ENCODE data around the gene OPRL1. TPM values are rescaled to one million over a fixed set of nuclear protein-coding genes. Genes with fewer than 3 reads are reported as not detected.

Gene OPRL1
- total RNA-seq, 1 donor from 2014 or later, result 3.0 TPM

- DNase-seq (ENCODE audit: low read depth in 2 of 2), result peak in 1 of 2 donors; percentile 95
Observed at GRCh38 chr20:64056639-64056888, 23.3 kb upstream of the OPRL1 start.

GRCh38 chr20:64056889-64057627 is 22.8 kb upstream of the OPRL1 start:
- DNase-seq (ENCODE audit: low read depth in 2 of 2), result peak; percentile 49 to 85

GRCh38 chr20:64057628-64058498 is 22.0 kb upstream of the OPRL1 start:
- peak; percentile 73 to 93 for DNase-seq (ENCODE audit: low read depth in 2 of 2)

GRCh38 chr20:64058536-64058935 is 21.3 kb upstream of the OPRL1 start:
- DNase-seq (ENCODE audit: low read depth in 2 of 2), result no peak

GRCh38 chr20:64062276-64062595 is 17.6 kb upstream of the OPRL1 start:
- DNase-seq (ENCODE audit: low read depth in 2 of 2), result no peak

GRCh38 chr20:64062596-64063388 is 17.1 kb upstream of the OPRL1 start, which contains the start of gene TCEA2:
TCEA2 (plus strand) TSS chr20:64063198; CDS start chr20:64063313, 115 bp downstream.
- DNase-seq (ENCODE audit: low read depth in 2 of 2), result peak; percentile 96 to 97

GRCh38 chr20:64063389-64064144 is 16.3 kb upstream of the OPRL1 start:
- no peak for DNase-seq (ENCODE audit: low read depth in 2 of 2)

GRCh38 chr20:64064145-64064698 is 15.7 kb upstream of the OPRL1 start:
- DNase-seq (ENCODE audit: low read depth in 2 of 2), result peak in 1 of 2 donors; percentile 42

- no peak for DNase-seq (ENCODE audit: low read depth in 2 of 2)
Observed at GRCh38 chr20:64065062-64065973, 14.6 kb upstream of the OPRL1 start.

- DNase-seq (ENCODE audit: low read depth in 2 of 2), result peak in 1 of 2 donors; percentile 51
Observed at GRCh38 chr20:64065974-64066343, 13.9 kb upstream of the OPRL1 start.

- DNase-seq (ENCODE audit: low read depth in 2 of 2), result no peak
Observed at GRCh38 chr20:64067005-64067632, 12.8 kb upstream of the OPRL1 start.

- DNase-seq (ENCODE audit: low read depth in 2 of 2), result no peak
Observed at GRCh38 chr20:64067733-64068307, 12.1 kb upstream of the OPRL1 start.

- no peak for DNase-seq (ENCODE audit: low read depth in 2 of 2)
Observed at GRCh38 chr20:64068386-64069208, 11.3 kb upstream of the OPRL1 start.

- DNase-seq (ENCODE audit: low read depth in 2 of 2), result no peak
Observed at GRCh38 chr20:64069209-64069613, 10.7 kb upstream of the OPRL1 start.

- DNase-seq (ENCODE audit: low read depth in 2 of 2), result peak in 1 of 2 donors; percentile 71
Observed at GRCh38 chr20:64069614-64070243, 10.2 kb upstream of the OPRL1 start.

GRCh38 chr20:64070244-64070993 is 9.5 kb upstream of the OPRL1 start:
- no peak for DNase-seq (ENCODE audit: low read depth in 2 of 2)
